VCaP (cell line): ENCODE measurements around the gene ACOX2.

Source experiments
- H3K27ac ChIP-seq: fragments of 450-650 bp; 2 replicates; pipeline ENCODE4 v1.5.1; 2017
- CTCF ChIP-seq: fragments of 450-650 bp; conservative IDR thresholded peaks from 2 replicates; pipeline ENCODE4 v1.5.1; 2017; ENCODE audit warnings: mild to moderate bottlenecking, moderate library complexity

Gene ACOX2

GRCh38 chr3:58572634-58573230, 35.7 kb upstream of the ACOX2 start:
- no peak overlapping the region for H3K27ac ChIP-seq
- TF ChIP-seq CTCF = no peak

- TF ChIP-seq CTCF = no peak
- no peak overlapping the region for H3K27ac ChIP-seq
Measured at GRCh38 chr3:58572013-58572633, 35.1 kb upstream of the ACOX2 start.

GRCh38 chr3:58570851-58571250, 33.9 kb upstream of the ACOX2 start:
- TF ChIP-seq CTCF = no peak
- H3K27ac ChIP-seq = no peak overlapping the region

- no peak for TF ChIP-seq CTCF
- H3K27ac ChIP-seq = no peak overlapping the region; the same call in 1 of the 2 replicates
Measured at GRCh38 chr3:58569287-58570001, 32.5 kb upstream of the ACOX2 start.

GRCh38 chr3:58568572-58569286, 31.7 kb upstream of the ACOX2 start:
- H3K27ac ChIP-seq = no peak overlapping the region; the same call in 1 of the 2 replicates
- peak; percentile 97 for TF ChIP-seq CTCF

GRCh38 chr3:58567251-58567515, 30.2 kb upstream of the ACOX2 start:
- no peak overlapping the region for H3K27ac ChIP-seq
- no peak for TF ChIP-seq CTCF
